Limb (tissue), 2 donors: ENCODE results near the gene MYDGF.
"Not testable (repeated sequence)": the region's sequence is repeated elsewhere in the genome, so short reads cannot be mapped to it uniquely, and the experiment has no call there.

Experiments
- DNase-seq, 2 donors: peaks; one replicate each; pipeline ENCODE4 v3.0.0-alpha.2; 2016; ENCODE audit errors: extremely low spot score in 2 of 2

Gene MYDGF

GRCh38 chr19:4669723-4670480 lies at the start of gene MYDGF:
MYDGF (minus strand) TSS chr19:4670342; CDS start chr19:4670334, 8 bp downstream.
- peak; percentile 92 to 95 for DNase-seq

- no peak for DNase-seq
These were observed 49.3 kb upstream of the MYDGF start for GRCh38 chr19:4719499-4719866.

GRCh38 chr19:4717966-4718701 lies 48.0 kb upstream of the MYDGF start:
- DNase-seq: no peak

- DNase-seq: no peak
These were observed 47.2 kb upstream of the MYDGF start for GRCh38 chr19:4717191-4717965.

- no peak for DNase-seq
These were observed 45.5 kb upstream of the MYDGF start for GRCh38 chr19:4715529-4716221.

GRCh38 chr19:4715178-4715528 lies 45.0 kb upstream of the MYDGF start:
- DNase-seq: not testable (repeated sequence)

GRCh38 chr19:4714016-4714415 lies 43.9 kb upstream of the MYDGF start:
- no peak for DNase-seq

GRCh38 chr19:4713384-4713951 lies 43.3 kb upstream of the MYDGF start:
- no peak for DNase-seq

GRCh38 chr19:4712771-4713170 lies 42.6 kb upstream of the MYDGF start:
- DNase-seq: no peak

- no peak for DNase-seq
These were observed 41.1 kb upstream of the MYDGF start for GRCh38 chr19:4711211-4711610.

- DNase-seq: no peak
These were observed 40.1 kb upstream of the MYDGF start for GRCh38 chr19:4710281-4710600.

GRCh38 chr19:4709440-4710280 lies 39.5 kb upstream of the MYDGF start:
- DNase-seq: no peak

- no peak for DNase-seq
These were observed 38.0 kb upstream of the MYDGF start for GRCh38 chr19:4707956-4708650.

- DNase-seq: no peak
These were observed 37.2 kb upstream of the MYDGF start for GRCh38 chr19:4707322-4707721.

- DNase-seq: peak in 1 of 2 donors; percentile 7
These were observed 35.4 kb upstream of the MYDGF start for GRCh38 chr19:4705413-4706131.

- DNase-seq: no peak
These were observed 34.2 kb upstream of the MYDGF start for GRCh38 chr19:4704317-4704673.

GRCh38 chr19:4703671-4704316 lies 33.7 kb upstream of the MYDGF start:
- DNase-seq: no peak

GRCh38 chr19:4702764-4703163 lies 32.6 kb upstream of the MYDGF start:
- DNase-seq: no peak

- DNase-seq: no peak
These were observed 31.4 kb upstream of the MYDGF start for GRCh38 chr19:4701557-4701956.
